GM11168 (cell line): ENCODE data around the gene OR10G7.
"Not testable (repeated sequence)": the region's sequence is repeated elsewhere in the genome, so short reads cannot be mapped to it uniquely, and the experiment has no call there.

ENCODE experiments used
- in situ Hi-C: fragments of 300-500 bp; cut with MboI; formaldehyde crosslinking; loops from one replicate; pipeline ENCODE4 v1.12.0; 2022; ENCODE audit warnings: low sequenced_read_pairs; ENCODE audit not compliant: unreplicated experiment

OR10G7 gene

GRCh38 chr11:124052966-124053365 lies 11.8 kb upstream of the OR10G7 start:
- in situ Hi-C loops = loop anchor here (25.0 kb wide), 1 partner anchor 534 kb away; no protein-coding TSS in a partner anchor

- in situ Hi-C loops = loop anchor here (25.0 kb wide), 1 partner anchor 537 kb away; no protein-coding TSS in a partner anchor
These were observed 9.6 kb upstream of the OR10G7 start for GRCh38 chr11:124050748-124051147.

- in situ Hi-C loops = no loop called here
These were observed 2.3 kb upstream of the OR10G7 start for GRCh38 chr11:124043420-124043819.

- in situ Hi-C loops = no loop called here
These were observed 1.6 kb downstream of the OR10G7 start for GRCh38 chr11:124039557-124039956.

- in situ Hi-C loops = no loop called here
These were observed 4.5 kb downstream of the OR10G7 start for GRCh38 chr11:124036666-124037065.

GRCh38 chr11:124026498-124026897 lies 14.6 kb downstream of the OR10G7 start, which contains the start of gene OR10G8:
Gene OR10G8, plus strand, starts transcription at chr11:124026798. Its CDS starts 2,825 bp downstream, at chr11:124029623.
- in situ Hi-C loops = no loop called here

GRCh38 chr11:124015837-124016236 lies 25.3 kb downstream of the OR10G7 start:
- in situ Hi-C loops = not testable (repeated sequence)

GRCh38 chr11:124012697-124013096 lies 28.4 kb downstream of the OR10G7 start, which contains the start of gene OR10G4:
Gene OR10G4, plus strand, starts transcription at chr11:124012997. Its CDS starts 2,578 bp downstream, at chr11:124015575.
- in situ Hi-C loops = no loop called here

GRCh38 chr11:123995119-123995518 lies 46.0 kb downstream of the OR10G7 start, which contains the start of gene OR10G6:
Gene OR10G6, minus strand, starts transcription at chr11:123995161. Its CDS starts 0 bp downstream, at chr11:123995161.
- in situ Hi-C loops = no loop called here
